HG02981 (cell line): Measurements from ENCODE around the gene OCLN.
"Not testable (repeated sequence)": the region's sequence is repeated elsewhere in the genome, so short reads cannot be mapped to it uniquely, and the experiment has no call there.

Experiments used
- ATAC-seq: cut with Tn5 transposase; IDR thresholded peaks from one replicate; pipeline ENCODE4 v1.9.1; 2021; ENCODE audit warnings: mild to moderate bottlenecking, moderate library complexity; ENCODE audit not compliant: unreplicated experiment

Gene OCLN

GRCh38 chr5:69527128-69527770, 34.7 kb downstream of the OCLN start:
- no peak for ATAC-seq

- no peak for ATAC-seq
Observed at GRCh38 chr5:69528035-69528434, 35.4 kb downstream of the OCLN start.

GRCh38 chr5:69528609-69529008, 36.0 kb downstream of the OCLN start:
- no peak for ATAC-seq

GRCh38 chr5:69530561-69531405, 38.2 kb downstream of the OCLN start:
- ATAC-seq: no peak

- no peak for ATAC-seq
Observed at GRCh38 chr5:69531406-69531801, 38.8 kb downstream of the OCLN start.

GRCh38 chr5:69537911-69538310, 45.3 kb downstream of the OCLN start:
- not testable (repeated sequence) for ATAC-seq

GRCh38 chr5:69538735-69539134, 46.1 kb downstream of the OCLN start:
- not testable (repeated sequence) for ATAC-seq

- not testable (repeated sequence) for ATAC-seq
Observed at GRCh38 chr5:69541347-69541746, 48.8 kb downstream of the OCLN start.

GRCh38 chr5:69542838-69543618, 50.4 kb downstream of the OCLN start:
- ATAC-seq: not testable (repeated sequence)

GRCh38 chr5:69544602-69545001, 52.0 kb downstream of the OCLN start:
- ATAC-seq: not testable (repeated sequence)

GRCh38 chr5:69559908-69560330, 67.3 kb downstream of the OCLN start, which contains the start of gene GTF2H2C:
TSS of gene GTF2H2C (plus strand) at chr5:69560191. CDS start at chr5:69565133, 4,942 bp downstream.
- ATAC-seq: peak; percentile 99

GRCh38 chr5:69560587-69561431, 68.2 kb downstream of the OCLN start:
- ATAC-seq: not testable (repeated sequence)

- not testable (repeated sequence) for ATAC-seq
Observed at GRCh38 chr5:69566172-69566571, 73.6 kb downstream of the OCLN start.

- not testable (repeated sequence) for ATAC-seq
Observed at GRCh38 chr5:69568072-69568471, 75.5 kb downstream of the OCLN start.

GRCh38 chr5:69583356-69583755, 90.8 kb downstream of the OCLN start:
- ATAC-seq: not testable (repeated sequence)

- ATAC-seq: not testable (repeated sequence)
Observed at GRCh38 chr5:69596114-69596840, 103.7 kb downstream of the OCLN start.

- ATAC-seq: peak; percentile 97
Observed at GRCh38 chr5:69601947-69602346, 109.4 kb downstream of the OCLN start.

- ATAC-seq: not testable (repeated sequence)
Observed at GRCh38 chr5:69606839-69607238, 114.2 kb downstream of the OCLN start.
